K562 (cell line): Measurements from ENCODE around the gene ATG12. TPM values are rescaled to one million over a fixed set of nuclear protein-coding genes. Genes with fewer than 3 reads are reported as not detected.

Experiments used
- ZNF282 ChIP-seq: sonication (generic); formaldehyde crosslinking; IDR thresholded peaks from 2 replicates; pipeline ENCODE4 v1.8.1; 2023; ENCODE audit warnings: missing genetic modification reagents
- polyA plus RNA-seq, 8 experiments: library from polyadenylated mRNA; depleted of rRNA in 4 of 8; stranded (reverse) in 5 of 8; unstranded in 3 of 8; fragments of >200 nt; fragmentation: Nextera tagmentation in 2 of 8; fragmentation: Illumina TruSeq in 1 of 8; extraction: Ambion mirVana in 2 of 8; extraction: Trizol in 1 of 8; gene quantifications; 2 replicates each; pipeline versions ENCODE4 v1.2.1 to v1.2.3, GENCODE V29; 2011 to 2014; ENCODE audit warnings: inconsistent platforms in 1 of 8, missing spikeins in 1 of 8
- total RNA-seq, 7 experiments: library from RNA; depleted of rRNA in 6 of 7; stranded (reverse); fragments of >200 nt in 6 of 7; fragmentation: Illumina TruSeq in 2 of 7; extraction: Trizol in 2 of 7; gene quantifications; 2 replicates each; pipeline versions ENCODE4 v1.2.1 to v1.2.3, GENCODE V29; 2011 to 2021; ENCODE audit warnings: low replicate concordance in 1 of 7
- TF ChIP-seq, protein P1 (sequence below): fragments of 450-650 bp; IDR thresholded peaks from 2 replicates; pipeline ENCODE4 v1.6.1; 2016; ENCODE audit warnings: mild to moderate bottlenecking, moderate library complexity

The ATG12 gene
- total and polyA plus RNA-seq, 9 of the 15 experiments (the other 6 are each of a cell fraction or from before 2014, with no cell fraction given): 21.6 to 132 (median 61.3) TPM

DNA sequence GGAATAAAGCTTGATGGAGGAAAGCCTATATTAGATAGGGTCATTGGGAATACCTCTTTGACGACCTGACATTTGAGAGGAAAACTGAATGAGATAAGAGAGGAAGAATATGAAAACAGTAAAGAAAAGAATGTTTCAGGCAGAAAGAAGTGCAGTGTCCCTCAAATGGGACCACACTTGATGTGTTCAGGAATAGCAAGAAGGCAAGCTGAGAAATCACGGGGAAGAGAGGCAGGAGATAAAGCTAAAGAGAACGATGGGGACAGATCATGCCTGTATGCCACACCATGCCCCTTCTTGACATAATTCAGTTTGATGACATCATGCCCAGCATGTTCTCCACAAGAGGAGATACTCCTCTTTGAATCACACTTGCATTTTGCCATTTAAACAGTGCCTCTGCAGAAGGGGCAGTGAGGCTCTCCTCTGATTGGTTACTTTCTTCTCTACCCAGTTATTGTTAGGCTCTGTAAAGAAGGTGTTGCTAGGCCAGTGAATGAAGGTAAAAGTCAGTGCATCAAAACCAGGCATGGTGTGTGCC, 8.0 kb upstream of the ATG12 start (continued):
- TF ChIP-seq, protein P1, sequence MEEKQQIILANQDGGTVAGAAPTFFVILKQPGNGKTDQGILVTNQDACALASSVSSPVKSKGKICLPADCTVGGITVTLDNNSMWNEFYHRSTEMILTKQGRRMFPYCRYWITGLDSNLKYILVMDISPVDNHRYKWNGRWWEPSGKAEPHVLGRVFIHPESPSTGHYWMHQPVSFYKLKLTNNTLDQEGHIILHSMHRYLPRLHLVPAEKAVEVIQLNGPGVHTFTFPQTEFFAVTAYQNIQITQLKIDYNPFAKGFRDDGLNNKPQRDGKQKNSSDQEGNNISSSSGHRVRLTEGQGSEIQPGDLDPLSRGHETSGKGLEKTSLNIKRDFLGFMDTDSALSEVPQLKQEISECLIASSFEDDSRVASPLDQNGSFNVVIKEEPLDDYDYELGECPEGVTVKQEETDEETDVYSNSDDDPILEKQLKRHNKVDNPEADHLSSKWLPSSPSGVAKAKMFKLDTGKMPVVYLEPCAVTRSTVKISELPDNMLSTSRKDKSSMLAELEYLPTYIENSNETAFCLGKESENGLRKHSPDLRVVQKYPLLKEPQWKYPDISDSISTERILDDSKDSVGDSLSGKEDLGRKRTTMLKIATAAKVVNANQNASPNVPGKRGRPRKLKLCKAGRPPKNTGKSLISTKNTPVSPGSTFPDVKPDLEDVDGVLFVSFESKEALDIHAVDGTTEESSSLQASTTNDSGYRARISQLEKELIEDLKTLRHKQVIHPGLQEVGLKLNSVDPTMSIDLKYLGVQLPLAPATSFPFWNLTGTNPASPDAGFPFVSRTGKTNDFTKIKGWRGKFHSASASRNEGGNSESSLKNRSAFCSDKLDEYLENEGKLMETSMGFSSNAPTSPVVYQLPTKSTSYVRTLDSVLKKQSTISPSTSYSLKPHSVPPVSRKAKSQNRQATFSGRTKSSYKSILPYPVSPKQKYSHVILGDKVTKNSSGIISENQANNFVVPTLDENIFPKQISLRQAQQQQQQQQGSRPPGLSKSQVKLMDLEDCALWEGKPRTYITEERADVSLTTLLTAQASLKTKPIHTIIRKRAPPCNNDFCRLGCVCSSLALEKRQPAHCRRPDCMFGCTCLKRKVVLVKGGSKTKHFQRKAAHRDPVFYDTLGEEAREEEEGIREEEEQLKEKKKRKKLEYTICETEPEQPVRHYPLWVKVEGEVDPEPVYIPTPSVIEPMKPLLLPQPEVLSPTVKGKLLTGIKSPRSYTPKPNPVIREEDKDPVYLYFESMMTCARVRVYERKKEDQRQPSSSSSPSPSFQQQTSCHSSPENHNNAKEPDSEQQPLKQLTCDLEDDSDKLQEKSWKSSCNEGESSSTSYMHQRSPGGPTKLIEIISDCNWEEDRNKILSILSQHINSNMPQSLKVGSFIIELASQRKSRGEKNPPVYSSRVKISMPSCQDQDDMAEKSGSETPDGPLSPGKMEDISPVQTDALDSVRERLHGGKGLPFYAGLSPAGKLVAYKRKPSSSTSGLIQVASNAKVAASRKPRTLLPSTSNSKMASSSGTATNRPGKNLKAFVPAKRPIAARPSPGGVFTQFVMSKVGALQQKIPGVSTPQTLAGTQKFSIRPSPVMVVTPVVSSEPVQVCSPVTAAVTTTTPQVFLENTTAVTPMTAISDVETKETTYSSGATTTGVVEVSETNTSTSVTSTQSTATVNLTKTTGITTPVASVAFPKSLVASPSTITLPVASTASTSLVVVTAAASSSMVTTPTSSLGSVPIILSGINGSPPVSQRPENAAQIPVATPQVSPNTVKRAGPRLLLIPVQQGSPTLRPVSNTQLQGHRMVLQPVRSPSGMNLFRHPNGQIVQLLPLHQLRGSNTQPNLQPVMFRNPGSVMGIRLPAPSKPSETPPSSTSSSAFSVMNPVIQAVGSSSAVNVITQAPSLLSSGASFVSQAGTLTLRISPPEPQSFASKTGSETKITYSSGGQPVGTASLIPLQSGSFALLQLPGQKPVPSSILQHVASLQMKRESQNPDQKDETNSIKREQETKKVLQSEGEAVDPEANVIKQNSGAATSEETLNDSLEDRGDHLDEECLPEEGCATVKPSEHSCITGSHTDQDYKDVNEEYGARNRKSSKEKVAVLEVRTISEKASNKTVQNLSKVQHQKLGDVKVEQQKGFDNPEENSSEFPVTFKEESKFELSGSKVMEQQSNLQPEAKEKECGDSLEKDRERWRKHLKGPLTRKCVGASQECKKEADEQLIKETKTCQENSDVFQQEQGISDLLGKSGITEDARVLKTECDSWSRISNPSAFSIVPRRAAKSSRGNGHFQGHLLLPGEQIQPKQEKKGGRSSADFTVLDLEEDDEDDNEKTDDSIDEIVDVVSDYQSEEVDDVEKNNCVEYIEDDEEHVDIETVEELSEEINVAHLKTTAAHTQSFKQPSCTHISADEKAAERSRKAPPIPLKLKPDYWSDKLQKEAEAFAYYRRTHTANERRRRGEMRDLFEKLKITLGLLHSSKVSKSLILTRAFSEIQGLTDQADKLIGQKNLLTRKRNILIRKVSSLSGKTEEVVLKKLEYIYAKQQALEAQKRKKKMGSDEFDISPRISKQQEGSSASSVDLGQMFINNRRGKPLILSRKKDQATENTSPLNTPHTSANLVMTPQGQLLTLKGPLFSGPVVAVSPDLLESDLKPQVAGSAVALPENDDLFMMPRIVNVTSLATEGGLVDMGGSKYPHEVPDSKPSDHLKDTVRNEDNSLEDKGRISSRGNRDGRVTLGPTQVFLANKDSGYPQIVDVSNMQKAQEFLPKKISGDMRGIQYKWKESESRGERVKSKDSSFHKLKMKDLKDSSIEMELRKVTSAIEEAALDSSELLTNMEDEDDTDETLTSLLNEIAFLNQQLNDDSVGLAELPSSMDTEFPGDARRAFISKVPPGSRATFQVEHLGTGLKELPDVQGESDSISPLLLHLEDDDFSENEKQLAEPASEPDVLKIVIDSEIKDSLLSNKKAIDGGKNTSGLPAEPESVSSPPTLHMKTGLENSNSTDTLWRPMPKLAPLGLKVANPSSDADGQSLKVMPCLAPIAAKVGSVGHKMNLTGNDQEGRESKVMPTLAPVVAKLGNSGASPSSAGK: no peak
- TF ChIP-seq ZNF282 (CRISPR knock-in tag): no peak
